WERI-Rb-1 (cell line): ENCODE measurements around the gene TALDO1.

Experiments used
- DNase-seq: peaks from one replicate; pipeline ENCODE4 v3.0.0-alpha.2; 2020
- H3K27ac ChIP-seq: fragments of 250-450 bp; sonication (Bioruptor Pico); 2 replicates; pipeline ENCODE4 v1.5.1; 2020; ENCODE audit warnings: mild to moderate bottlenecking, moderate library complexity
- H3K27me3 ChIP-seq: fragments of 250-450 bp; sonication (Bioruptor Pico); 2 replicates; pipeline ENCODE4 v1.5.1; 2021; ENCODE audit warnings: mild to moderate bottlenecking, low read depth, moderate library complexity; ENCODE audit not compliant: insufficient read depth, severe bottlenecking
- H3K36me3 ChIP-seq: fragments of 250-450 bp; sonication (Bioruptor Pico); 2 replicates; pipeline ENCODE4 v1.5.1; 2020; ENCODE audit warnings: mild to moderate bottlenecking, moderate library complexity
- H3K4me3 ChIP-seq: 2 replicates; pipeline ENCODE4 v1.5.1; 2011; ENCODE audit warnings: low read depth, mild to moderate bottlenecking, control low read depth, low read length
- H3K9me3 ChIP-seq: fragments of 250-450 bp; sonication (Bioruptor Pico); 2 replicates; pipeline ENCODE4 v1.5.1; 2021; ENCODE audit warnings: mild to moderate bottlenecking, moderate library complexity; ENCODE audit not compliant: severe bottlenecking
- TF ChIP-seq, protein P1 (sequence below): IDR thresholded peaks from 2 replicates; pipeline ENCODE4 v1.5.1; 2011; ENCODE audit warnings: low read depth, mild to moderate bottlenecking, control low read depth, inconsistent platforms, low read length

Gene TALDO1

DNA sequence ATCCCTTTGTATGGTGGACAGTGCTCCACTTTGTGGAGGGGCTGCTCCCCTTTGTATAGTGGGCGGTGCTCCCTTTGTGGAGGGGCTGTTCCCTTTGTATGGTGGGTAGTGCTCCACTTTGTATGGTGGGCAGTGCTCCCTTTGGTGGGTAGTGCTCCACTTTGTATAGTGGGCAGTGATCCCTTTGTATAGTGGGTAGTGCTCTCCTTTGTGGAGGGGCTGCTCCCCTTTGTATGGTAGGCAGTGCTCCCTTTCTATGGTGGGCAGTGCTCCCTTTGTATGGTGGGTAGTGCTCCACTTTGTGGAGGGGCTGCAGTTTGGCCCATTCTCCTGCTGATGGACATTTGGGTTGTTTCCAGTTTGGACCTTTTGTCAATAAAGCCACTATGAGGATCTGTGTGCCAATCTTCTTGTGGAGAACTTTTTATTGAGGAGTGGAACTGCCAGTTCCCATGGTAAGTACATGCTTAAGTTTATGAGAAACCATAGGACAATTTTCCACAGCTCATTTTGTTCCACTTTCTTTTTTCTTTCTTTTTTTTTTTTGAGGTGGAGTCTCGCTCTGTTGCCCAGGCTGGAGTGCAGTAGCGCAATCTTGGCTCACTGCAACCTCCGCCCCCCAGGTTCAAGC lies 4.6 kb upstream of the TALDO1 start:
- Histone ChIP-seq H3K9me3 (no peaks in the 10 kb centered on the region), H3K27ac (no peak overlapping the region), H3K36me3 (no peaks in the 10 kb centered on the region; the same call in 1 of the 2 replicates), H3K4me3 (no peak overlapping the region), H3K27me3 (no peaks in the 10 kb centered on the region)
- DNase-seq, result no peak
- TF ChIP-seq, protein P1, sequence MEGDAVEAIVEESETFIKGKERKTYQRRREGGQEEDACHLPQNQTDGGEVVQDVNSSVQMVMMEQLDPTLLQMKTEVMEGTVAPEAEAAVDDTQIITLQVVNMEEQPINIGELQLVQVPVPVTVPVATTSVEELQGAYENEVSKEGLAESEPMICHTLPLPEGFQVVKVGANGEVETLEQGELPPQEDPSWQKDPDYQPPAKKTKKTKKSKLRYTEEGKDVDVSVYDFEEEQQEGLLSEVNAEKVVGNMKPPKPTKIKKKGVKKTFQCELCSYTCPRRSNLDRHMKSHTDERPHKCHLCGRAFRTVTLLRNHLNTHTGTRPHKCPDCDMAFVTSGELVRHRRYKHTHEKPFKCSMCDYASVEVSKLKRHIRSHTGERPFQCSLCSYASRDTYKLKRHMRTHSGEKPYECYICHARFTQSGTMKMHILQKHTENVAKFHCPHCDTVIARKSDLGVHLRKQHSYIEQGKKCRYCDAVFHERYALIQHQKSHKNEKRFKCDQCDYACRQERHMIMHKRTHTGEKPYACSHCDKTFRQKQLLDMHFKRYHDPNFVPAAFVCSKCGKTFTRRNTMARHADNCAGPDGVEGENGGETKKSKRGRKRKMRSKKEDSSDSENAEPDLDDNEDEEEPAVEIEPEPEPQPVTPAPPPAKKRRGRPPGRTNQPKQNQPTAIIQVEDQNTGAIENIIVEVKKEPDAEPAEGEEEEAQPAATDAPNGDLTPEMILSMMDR, result no peak

DNA sequence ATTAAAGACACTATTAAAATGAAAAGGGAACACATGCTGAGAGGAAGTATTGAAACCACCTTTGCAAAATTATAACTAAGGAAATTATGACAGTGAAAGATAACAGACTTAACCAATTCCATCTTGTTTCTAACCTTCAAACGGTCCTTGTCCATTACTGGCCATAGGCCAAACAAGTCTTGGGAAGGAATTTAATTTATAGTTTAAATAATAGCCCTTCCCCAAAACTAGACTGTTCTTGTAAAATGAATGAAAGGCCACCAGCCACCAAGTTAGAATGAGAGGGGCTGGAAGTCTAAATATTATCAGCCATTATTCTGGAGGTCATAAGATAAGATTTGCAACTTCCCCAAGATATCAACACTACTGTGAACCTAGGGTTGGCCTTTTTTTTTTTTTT lies 1.8 kb upstream of the TALDO1 start:
- Histone ChIP-seq H3K27ac (no peak overlapping the region), H3K4me3 (no peak overlapping the region)

DNA sequence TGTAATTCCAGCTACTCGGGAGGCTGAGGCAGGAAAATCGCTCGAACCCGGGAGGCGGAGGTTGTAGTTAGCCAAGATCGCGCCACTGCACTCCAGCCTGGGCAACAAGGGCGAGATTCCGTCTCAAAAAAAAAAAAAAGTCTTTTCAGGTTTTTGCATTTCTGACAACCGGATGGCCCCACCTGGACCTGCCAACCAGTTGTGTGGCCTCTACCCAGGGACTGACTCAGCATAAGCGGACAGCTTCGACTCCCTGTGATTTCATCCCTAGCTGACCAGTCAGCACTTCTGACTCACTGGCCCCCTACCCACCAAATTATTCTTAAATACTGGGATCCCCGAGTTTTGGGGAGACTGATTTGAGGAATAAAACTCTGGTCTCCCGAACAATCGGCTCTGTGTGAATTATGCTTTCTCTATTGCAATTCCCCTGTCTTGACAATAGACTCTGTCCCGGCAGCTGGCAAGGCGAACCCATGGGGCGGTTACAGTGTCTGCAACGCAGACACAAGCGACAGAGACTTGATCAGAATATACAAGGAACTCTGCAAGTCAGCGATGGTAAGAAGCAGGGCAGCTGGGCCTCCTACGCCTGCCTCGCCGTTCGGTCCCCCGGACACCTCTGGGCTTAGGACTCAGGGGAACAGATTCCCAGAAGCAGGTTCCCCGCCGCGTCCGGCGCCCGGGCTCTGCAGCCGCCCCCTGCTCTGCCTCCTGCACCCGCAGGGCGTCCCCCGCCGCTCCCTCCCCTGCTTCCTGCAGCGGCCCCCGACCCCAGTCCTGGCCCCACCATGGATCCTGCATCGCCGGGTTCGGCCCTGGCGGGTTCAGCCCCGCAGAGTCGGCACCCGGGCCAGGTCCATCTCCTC lies 741 bp upstream of the TALDO1 start:
- H3K9me3 ChIP-seq, result no peaks in the 10 kb centered on the region
- peak overlapping the region; percentile 77 for H3K27ac ChIP-seq
- TF ChIP-seq, protein P1, result no peak
- H3K4me3 ChIP-seq, result peak overlapping the region; percentile 82
- peaks cover 3% of the 10 kb centered on the region for H3K36me3 ChIP-seq
- no peaks in the 10 kb centered on the region for H3K27me3 ChIP-seq
- DNase-seq, result peak; percentile 59

More for the DNA sequence above, 1.8 kb upstream of the TALDO1 start:
- DNase-seq, result no peak
- TF ChIP-seq, protein P1, result no peak
- no peaks in the 10 kb centered on the region for H3K27me3 ChIP-seq
- H3K9me3 ChIP-seq, result no peaks in the 10 kb centered on the region
- peaks cover 3% of the 10 kb centered on the region for H3K36me3 ChIP-seq

DNA sequence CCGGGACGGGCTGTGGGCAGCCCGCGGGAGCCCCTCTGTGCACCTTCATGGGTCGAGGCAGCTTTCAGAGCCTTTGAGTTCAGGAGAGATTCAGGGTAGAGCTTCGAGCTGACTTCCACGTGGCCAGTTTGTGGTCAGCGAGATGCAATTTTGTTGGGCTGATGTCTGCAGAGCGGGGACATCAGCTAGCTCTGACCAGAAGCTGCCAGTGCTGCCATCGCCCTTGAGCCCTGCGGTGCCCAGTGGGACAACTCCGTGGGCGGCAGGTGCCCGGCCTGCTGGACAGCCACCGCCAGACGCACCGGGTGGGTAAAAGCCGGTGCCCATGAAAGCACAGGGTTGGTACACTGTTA lies 719 bp downstream of the TALDO1 start:
- Histone ChIP-seq H3K4me3 (peak overlapping the region; percentile 82), H3K27me3 (no peaks in the 10 kb centered on the region), H3K27ac (peak overlapping the region; percentile 77), H3K9me3 (no peaks in the 10 kb centered on the region), H3K36me3 (peaks cover 7% of the 10 kb centered on the region)
- TF ChIP-seq, protein P1, result no peak
- no peak for DNase-seq

DNA sequence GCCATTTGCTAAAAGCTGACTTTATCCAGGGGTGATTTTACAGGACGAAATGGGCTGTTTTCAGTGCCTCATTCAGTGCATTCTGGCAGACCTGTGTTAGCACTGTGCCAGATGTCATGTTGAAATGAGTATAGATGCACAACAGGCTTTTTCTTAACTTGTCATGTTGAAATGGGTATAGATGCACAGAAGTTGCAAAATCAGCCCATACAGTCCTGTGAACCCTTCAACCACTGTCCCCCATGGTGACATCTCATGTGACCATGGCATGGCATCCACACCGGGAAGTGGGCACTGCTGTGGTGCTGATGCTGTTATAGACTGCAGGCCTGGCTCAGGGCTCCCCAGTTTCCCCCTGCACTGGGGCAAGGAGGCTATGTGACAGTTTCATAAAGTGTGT lies 2.5 kb downstream of the TALDO1 start:
- Histone ChIP-seq H3K27me3 (no peaks in the 10 kb centered on the region), H3K9me3 (no peaks in the 10 kb centered on the region), H3K4me3 (no peak overlapping the region), H3K27ac (no peak overlapping the region), H3K36me3 (peaks cover 7% of the 10 kb centered on the region)
- DNase-seq, result no peak
- TF ChIP-seq, protein P1, result no peak
